HepG2 (cell line): Measurements from ENCODE around the gene CYB5B. TPM values are rescaled to one million over a fixed set of nuclear protein-coding genes. Genes with fewer than 3 reads are reported as not detected.

Experiments
- ATM ChIP-seq: fragments of 450-650 bp; IDR thresholded peaks from 2 replicates; pipeline ENCODE4 v1.7.1; 2017; ENCODE audit warnings: mild to moderate bottlenecking, borderline replicate concordance
- GATAD2A ChIP-seq: IDR thresholded peaks from 2 replicates; pipeline ENCODE4 v1.6.1; 2016
- HNF4G ChIP-seq, 2 experiments: sonication (generic) in 1 of 2; formaldehyde crosslinking in 1 of 2; IDR thresholded peaks; 2 replicates each; pipeline versions ENCODE4 v1.4.0 to v1.6.1; 2011 to 2020; ENCODE audit warnings: borderline replicate concordance in 2 of 2, low read depth in 2 of 2, mild to moderate bottlenecking in 2 of 2, low read length in 1 of 2, missing genetic modification reagents in 1 of 2, moderate library complexity in 1 of 2
- MBD4 ChIP-seq: IDR thresholded peaks from 2 replicates; pipeline ENCODE4 v1.6.1; 2012; ENCODE audit warnings: low read length, inconsistent platforms, borderline replicate concordance
- NR1H2 ChIP-seq: sonication (generic); formaldehyde crosslinking; IDR thresholded peaks from 2 replicates; pipeline ENCODE4 v1.8.1; 2022; ENCODE audit warnings: low read depth, missing genetic modification reagents, borderline replicate concordance
- SAFB2 ChIP-seq: sonication (generic); formaldehyde crosslinking; IDR thresholded peaks from 2 replicates; pipeline ENCODE4 v1.5.1; 2020; ENCODE audit warnings: missing genetic modification reagents, low read depth, mild to moderate bottlenecking, borderline replicate concordance
- SMC3 ChIP-seq: IDR thresholded peaks from 2 replicates; pipeline ENCODE4 v1.6.1; 2011; ENCODE audit warnings: low read length, improper control_type of control experiment
- SRSF1 ChIP-seq: fragments of 200-400 bp; formaldehyde crosslinking; optimal IDR thresholded peaks from 2 replicates; pipeline ENCODE3; 2017; ENCODE audit warnings: mild to moderate bottlenecking, low read depth, low read length, moderate library complexity
- THAP11 ChIP-seq: IDR thresholded peaks from 2 replicates; pipeline ENCODE4 v1.6.1; 2016; ENCODE audit warnings: missing biosample characterization, missing genetic modification reagents
- THYN1 ChIP-seq: sonication (generic); formaldehyde crosslinking; IDR thresholded peaks from 2 replicates; pipeline ENCODE4 v1.8.1; 2023; ENCODE audit warnings: low read depth, mild to moderate bottlenecking, moderate library complexity, missing genetic modification reagents, borderline replicate concordance
- ZBTB42 ChIP-seq: sonication (generic); formaldehyde crosslinking; IDR thresholded peaks from 2 replicates; pipeline ENCODE4 v1.5.0; 2020; ENCODE audit warnings: mild to moderate bottlenecking, missing genetic modification reagents
- ZKSCAN1 ChIP-seq: fragments of 150-350 bp; IDR thresholded peaks from 2 replicates; pipeline ENCODE4 v1.6.1; 2014; ENCODE audit warnings: low read length
- ZNF121 ChIP-seq: sonication (generic); formaldehyde crosslinking; IDR thresholded peaks from 2 replicates; pipeline ENCODE4 v1.5.0; 2020; ENCODE audit warnings: mild to moderate bottlenecking, missing genetic modification reagents
- polyA plus RNA-seq, 8 experiments: library from polyadenylated mRNA; depleted of rRNA in 3 of 8; stranded (reverse) in 7 of 8; unstranded in 1 of 8; fragments of >200 nt; fragmentation: Illumina TruSeq in 4 of 8; extraction: Trizol in 4 of 8; gene quantifications; 2 replicates each; pipeline versions ENCODE4 v1.2.1 to v1.2.3, GENCODE V29; 2011 to 2016; ENCODE audit warnings: low read depth in 4 of 8, missing spikeins in 1 of 8, mixed read lengths in 1 of 8; ENCODE audit not compliant: insufficient read depth in 1 of 8
- total RNA-seq, 5 experiments: library from RNA; depleted of rRNA; stranded (reverse); fragments of >200 nt; fragmentation: Illumina TruSeq; extraction: Trizol; gene quantifications; 2 replicates each; pipeline ENCODE4 v1.2.3, GENCODE V29; 2016; ENCODE audit warnings: low read depth in 1 of 5
- TF ChIP-seq, protein P1 (sequence below): sonication (generic); formaldehyde crosslinking; IDR thresholded peaks from 2 replicates; pipeline ENCODE4 v1.8.0; 2022; ENCODE audit warnings: mild to moderate bottlenecking, missing genetic modification reagents
- TF ChIP-seq, protein P2 (sequence below): sonication (generic); formaldehyde crosslinking; IDR thresholded peaks from 2 replicates; pipeline ENCODE4 v1.4.0; 2020; ENCODE audit warnings: missing genetic modification reagents, borderline replicate concordance
- TF ChIP-seq, protein P3 (sequence below), 2 experiments: sonication (generic) in 1 of 2; formaldehyde crosslinking in 1 of 2; IDR thresholded peaks; 2 replicates each; pipeline versions ENCODE4 v1.4.0 to v1.6.1; 2016 to 2020; ENCODE audit warnings: borderline replicate concordance in 1 of 2, low read depth in 1 of 2, mild to moderate bottlenecking in 1 of 2, missing genetic modification reagents in 1 of 2

The CYB5B gene
- total and polyA plus RNA-seq, 2 of the 13 experiments (the other 11 are each of a cell fraction or from before 2014, with no cell fraction given), result 234 to 432 TPM

DNA sequence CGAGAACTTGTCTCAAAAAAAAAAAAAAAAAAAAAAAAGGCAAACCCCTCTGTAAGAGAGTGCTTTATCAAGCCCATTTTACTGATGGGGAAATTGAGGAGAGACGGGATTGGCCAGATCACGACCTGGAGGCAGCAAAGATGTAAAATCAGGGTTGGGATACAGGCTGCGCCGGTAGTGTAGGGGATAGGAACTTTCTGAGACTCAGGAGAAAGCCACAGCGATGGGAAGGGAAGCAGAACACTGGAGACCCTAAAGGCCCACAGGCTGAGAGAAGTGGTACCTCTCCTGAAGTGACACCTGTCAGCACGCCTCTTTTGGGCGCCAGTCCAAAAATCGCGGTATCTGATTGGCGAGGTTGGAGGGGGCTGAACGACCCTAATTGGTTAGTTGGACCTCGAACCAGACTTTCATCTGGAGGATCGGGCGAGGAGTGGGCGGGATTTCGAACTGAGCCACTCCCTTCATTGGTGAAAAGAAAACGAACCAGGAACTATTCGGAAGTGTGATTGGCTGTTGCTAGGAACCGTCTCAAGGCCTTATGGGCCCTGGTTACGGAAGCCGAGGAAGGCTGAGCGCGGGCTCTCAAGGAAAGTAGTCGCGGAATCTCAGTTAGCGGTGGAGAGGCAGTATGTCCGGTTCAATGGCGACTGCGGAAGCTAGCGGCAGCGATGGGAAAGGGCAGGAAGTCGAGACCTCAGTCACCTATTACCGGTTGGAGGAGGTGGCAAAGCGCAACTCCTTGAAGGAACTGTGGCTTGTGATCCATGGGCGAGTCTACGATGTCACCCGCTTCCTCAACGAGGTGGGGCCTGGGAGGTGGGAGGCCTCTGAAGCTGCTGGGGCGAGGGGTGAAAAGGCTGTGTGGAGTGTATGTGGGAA lies at the start of gene CYB5B (continued):
- no peak for TF ChIP-seq THYN1 (CRISPR knock-in tag)
- TF ChIP-seq, protein P1, sequence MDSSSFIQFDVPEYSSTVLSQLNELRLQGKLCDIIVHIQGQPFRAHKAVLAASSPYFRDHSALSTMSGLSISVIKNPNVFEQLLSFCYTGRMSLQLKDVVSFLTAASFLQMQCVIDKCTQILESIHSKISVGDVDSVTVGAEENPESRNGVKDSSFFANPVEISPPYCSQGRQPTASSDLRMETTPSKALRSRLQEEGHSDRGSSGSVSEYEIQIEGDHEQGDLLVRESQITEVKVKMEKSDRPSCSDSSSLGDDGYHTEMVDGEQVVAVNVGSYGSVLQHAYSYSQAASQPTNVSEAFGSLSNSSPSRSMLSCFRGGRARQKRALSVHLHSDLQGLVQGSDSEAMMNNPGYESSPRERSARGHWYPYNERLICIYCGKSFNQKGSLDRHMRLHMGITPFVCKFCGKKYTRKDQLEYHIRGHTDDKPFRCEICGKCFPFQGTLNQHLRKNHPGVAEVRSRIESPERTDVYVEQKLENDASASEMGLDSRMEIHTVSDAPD, result 0 out of 2 replicates have a peak, but pooled peaks have one; percentile 45
- TF ChIP-seq GATAD2A, result no peak
- no peak; the same call in 1 of the 2 replicates for TF ChIP-seq HNF4G (IDR thresholded peaks at IDR 0.05; ENCODE audit: borderline replicate concordance, low read depth, low read length)
- TF ChIP-seq HNF4G (CRISPR knock-in tag; IDR thresholded peaks at IDR 0.05; ENCODE audit: borderline replicate concordance, low read depth), result peak; percentile 67; the same call in 1 of the 2 replicates
- TF ChIP-seq ZBTB42 (CRISPR knock-in tag), result no peak
- peak; percentile 47; the same call in 1 of the 2 replicates for TF ChIP-seq ZNF121 (CRISPR knock-in tag)
- peak; percentile 90 for TF ChIP-seq SRSF1
- TF ChIP-seq NR1H2 (CRISPR knock-in tag), result no peak
- peak; percentile 93 for TF ChIP-seq THAP11
- peak; percentile 77; the same call in 1 of the 2 replicates for TF ChIP-seq SAFB2 (CRISPR knock-in tag)
- peak; percentile 13; the same call in 1 of the 2 replicates for TF ChIP-seq SMC3
- TF ChIP-seq ATM, result no peak
- TF ChIP-seq MBD4, result no peak
- TF ChIP-seq ZKSCAN1, result no peak
- TF ChIP-seq, protein P2, sequence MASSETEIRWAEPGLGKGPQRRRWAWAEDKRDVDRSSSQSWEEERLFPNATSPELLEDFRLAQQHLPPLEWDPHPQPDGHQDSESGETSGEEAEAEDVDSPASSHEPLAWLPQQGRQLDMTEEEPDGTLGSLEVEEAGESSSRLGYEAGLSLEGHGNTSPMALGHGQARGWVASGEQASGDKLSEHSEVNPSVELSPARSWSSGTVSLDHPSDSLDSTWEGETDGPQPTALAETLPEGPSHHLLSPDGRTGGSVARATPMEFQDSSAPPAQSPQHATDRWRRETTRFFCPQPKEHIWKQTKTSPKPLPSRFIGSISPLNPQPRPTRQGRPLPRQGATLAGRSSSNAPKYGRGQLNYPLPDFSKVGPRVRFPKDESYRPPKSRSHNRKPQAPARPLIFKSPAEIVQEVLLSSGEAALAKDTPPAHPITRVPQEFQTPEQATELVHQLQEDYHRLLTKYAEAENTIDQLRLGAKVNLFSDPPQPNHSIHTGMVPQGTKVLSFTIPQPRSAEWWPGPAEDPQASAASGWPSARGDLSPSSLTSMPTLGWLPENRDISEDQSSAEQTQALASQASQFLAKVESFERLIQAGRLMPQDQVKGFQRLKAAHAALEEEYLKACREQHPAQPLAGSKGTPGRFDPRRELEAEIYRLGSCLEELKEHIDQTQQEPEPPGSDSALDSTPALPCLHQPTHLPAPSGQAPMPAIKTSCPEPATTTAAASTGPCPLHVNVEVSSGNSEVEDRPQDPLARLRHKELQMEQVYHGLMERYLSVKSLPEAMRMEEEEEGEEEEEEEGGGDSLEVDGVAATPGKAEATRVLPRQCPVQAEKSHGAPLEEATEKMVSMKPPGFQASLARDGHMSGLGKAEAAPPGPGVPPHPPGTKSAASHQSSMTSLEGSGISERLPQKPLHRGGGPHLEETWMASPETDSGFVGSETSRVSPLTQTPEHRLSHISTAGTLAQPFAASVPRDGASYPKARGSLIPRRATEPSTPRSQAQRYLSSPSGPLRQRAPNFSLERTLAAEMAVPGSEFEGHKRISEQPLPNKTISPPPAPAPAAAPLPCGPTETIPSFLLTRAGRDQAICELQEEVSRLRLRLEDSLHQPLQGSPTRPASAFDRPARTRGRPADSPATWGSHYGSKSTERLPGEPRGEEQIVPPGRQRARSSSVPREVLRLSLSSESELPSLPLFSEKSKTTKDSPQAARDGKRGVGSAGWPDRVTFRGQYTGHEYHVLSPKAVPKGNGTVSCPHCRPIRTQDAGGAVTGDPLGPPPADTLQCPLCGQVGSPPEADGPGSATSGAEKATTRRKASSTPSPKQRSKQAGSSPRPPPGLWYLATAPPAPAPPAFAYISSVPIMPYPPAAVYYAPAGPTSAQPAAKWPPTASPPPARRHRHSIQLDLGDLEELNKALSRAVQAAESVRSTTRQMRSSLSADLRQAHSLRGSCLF (CRISPR knock-in tag), result no peak
- TF ChIP-seq, protein P3, sequence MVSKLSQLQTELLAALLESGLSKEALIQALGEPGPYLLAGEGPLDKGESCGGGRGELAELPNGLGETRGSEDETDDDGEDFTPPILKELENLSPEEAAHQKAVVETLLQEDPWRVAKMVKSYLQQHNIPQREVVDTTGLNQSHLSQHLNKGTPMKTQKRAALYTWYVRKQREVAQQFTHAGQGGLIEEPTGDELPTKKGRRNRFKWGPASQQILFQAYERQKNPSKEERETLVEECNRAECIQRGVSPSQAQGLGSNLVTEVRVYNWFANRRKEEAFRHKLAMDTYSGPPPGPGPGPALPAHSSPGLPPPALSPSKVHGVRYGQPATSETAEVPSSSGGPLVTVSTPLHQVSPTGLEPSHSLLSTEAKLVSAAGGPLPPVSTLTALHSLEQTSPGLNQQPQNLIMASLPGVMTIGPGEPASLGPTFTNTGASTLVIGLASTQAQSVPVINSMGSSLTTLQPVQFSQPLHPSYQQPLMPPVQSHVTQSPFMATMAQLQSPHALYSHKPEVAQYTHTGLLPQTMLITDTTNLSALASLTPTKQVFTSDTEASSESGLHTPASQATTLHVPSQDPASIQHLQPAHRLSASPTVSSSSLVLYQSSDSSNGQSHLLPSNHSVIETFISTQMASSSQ (IDR thresholded peaks at IDR 0.05; ENCODE audit: low read depth), result no peak
- TF ChIP-seq, protein P3 (CRISPR knock-in tag; IDR thresholded peaks at IDR 0.05; ENCODE audit: borderline replicate concordance), result peak; percentile 79
